GM19193 (cell line): ENCODE data around the gene BZW1.

Experiments used
- POLR2A ChIP-seq: IDR thresholded peaks from 4 replicates; pipeline ENCODE4 v1.6.1; 2011; ENCODE audit not compliant: insufficient read depth, insufficient read length; ENCODE audit errors: extremely low read depth

BZW1 gene

GRCh38 chr2:200847939-200848338 lies 36.2 kb downstream of the BZW1 start:
- no peak for TF ChIP-seq POLR2A

DNA sequence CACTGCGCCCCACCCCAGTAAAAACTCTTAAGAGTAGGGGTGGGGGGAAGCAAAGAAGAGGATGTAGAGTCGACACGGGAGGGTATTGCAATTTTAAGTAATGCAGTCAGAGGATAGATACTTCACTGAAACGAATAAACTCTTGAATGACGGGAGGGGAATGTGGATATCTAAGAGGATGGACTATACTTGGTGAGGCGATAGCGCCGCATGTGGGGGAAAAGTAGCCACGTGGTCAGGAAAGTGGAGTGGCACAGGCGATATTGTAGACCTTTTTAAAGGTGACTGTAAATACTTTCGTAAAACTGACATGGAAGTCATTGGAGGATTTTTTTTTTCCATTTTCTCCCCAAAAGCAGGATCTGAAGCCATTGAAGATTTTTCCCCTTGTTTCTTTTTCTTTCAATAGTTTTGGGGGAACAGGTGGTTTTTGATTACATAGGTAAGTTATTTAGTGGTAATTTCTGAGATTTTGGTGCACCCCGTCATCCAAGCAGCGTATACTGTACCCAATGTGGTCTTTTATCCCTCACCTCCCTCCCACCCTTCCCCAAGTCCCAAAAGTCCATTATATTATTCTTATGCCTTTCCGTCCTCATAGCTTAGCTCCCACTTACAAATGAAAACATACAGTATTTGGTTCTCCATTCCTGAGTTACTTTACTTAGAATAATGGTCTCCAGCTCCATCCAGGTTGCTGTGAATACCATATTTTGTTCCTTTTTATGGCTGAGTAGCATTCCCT lies 39.0 kb downstream of the BZW1 start:
- TF ChIP-seq POLR2A, result peak; percentile 35

GRCh38 chr2:200851398-200852248 lies 39.9 kb downstream of the BZW1 start:
- no peak for TF ChIP-seq POLR2A

DNA sequence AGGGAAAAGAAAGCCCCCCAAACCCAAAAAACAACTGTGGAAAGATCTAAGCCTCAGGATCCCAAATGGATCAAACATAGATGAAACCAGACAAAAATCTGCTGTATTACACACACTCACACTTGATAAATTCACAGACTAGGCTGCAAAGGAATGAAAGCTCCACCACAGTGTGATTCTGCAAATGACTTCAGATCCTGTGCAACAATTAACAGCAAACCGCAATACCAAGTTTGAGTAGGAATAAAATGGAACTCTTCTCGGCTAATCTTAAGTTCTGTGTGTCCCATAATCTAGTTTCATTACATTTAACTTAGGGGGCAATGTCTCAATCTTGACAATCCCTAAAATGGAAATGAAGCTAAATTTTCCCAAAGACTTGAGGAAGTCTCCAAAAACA lies 40.9 kb downstream of the BZW1 start:
- TF ChIP-seq POLR2A, result no peak

GRCh38 chr2:200856806-200857205 lies 45.1 kb downstream of the BZW1 start:
- TF ChIP-seq POLR2A, result no peak

DNA sequence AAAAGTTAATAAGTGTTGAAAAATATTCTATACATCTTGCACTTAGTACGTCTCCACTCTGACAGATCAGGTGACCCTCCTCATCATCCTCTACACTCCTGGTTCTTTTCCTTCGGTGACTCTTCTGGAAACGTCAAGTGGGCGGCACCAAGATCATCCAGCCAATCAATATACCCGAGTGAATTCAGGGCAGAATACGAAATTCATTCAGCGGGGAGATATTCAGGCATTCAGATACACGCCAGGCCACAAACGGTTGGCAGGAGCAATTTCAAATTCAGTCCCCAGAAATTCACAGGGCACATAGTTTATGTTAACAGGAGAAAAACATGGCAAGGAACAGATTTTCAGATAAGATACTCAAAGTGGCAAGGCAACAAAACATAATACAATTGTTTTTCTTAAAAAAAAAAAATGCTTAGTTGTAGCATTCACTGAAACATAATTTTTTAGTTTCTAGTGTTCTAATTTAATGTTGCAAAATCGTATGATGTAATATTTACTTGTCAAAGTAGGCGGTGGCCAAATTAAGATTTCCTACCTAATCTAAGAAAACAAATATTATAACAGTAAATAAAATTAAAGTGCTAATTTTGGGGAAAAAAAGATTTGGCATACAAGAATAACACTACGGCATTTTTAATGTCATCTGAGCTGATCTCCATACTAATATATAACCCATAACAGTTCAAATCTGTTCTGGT lies 48.5 kb downstream of the BZW1 start:
- no peak for TF ChIP-seq POLR2A

GRCh38 chr2:200861617-200862155 lies 50.0 kb downstream of the BZW1 start:
- no peak for TF ChIP-seq POLR2A

- TF ChIP-seq POLR2A, result no peak
Measured at GRCh38 chr2:200862532-200863000, 50.9 kb downstream of the BZW1 start.

DNA sequence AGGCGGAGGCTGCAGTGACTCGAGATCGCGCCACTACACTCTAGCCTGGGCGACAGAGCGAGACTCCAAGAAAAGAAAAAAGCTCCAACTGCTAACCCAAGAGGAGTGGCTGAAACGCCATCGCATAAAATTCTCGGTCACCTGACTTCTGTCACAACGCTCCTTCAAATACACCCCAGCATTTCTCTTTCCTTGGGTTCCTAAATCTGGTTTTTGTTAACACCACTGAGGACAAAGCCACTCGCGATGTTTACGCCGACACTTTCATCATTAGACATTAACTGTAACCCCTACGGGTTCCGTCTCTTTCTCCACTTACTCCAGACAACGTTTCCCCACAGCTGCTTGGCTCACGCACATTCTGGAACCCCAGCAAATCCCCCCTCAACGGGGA lies 52.1 kb downstream of the BZW1 start:
- no peak for TF ChIP-seq POLR2A

DNA sequence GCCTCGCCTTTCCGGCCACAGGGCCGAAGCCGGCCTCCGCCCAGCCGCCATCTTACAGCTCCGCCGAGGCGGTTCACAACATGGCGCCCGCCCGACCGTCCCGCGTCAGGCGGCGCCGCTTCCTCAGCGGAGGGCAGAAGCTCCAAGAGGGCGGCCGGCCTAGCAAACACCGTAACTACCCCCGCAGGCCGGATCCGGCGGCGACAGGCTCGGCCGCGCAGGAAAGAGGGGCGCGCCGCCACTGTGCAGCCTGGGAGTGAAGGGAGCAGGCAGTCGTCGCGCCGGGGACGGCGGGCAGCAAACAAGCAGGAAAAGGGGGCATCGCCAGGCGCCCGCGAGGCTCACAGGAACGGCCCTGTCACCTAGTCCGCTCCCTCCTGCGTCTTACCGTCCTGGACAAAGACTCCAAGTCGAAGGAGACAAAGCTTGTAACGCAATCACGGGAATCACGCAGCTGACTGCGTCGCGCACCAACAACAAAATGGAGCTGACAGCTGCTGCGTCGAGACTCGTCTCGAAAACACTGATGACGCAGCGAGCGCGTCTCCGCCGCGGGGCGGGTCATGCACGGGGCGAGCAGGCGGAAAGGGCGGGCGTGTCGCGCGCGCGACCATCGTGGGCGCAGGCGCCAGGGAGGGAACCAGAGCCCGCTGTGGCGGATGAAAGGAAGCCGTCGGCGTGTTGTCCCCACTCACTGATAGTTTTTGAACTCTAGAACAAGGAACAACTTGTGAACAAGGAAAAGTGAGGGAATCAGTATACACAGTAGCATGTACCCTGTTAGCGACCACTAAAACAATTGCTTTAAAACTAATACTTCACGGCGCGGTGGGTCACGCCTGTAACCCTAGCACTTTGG lies 52.7 kb downstream of the BZW1 start, which contains the start of gene CLK1:
CLK1 (minus strand) TSS at position 483 of the 859 bp plus-strand sequence. CDS start 2,796 bp downstream, outside the sequence.
- peak; percentile 99 for TF ChIP-seq POLR2A

- TF ChIP-seq POLR2A, result no peak
Measured at GRCh38 chr2:200869014-200869413, 57.3 kb downstream of the BZW1 start.

- TF ChIP-seq POLR2A, result no peak
Measured at GRCh38 chr2:200871151-200871550, 59.4 kb downstream of the BZW1 start.

DNA sequence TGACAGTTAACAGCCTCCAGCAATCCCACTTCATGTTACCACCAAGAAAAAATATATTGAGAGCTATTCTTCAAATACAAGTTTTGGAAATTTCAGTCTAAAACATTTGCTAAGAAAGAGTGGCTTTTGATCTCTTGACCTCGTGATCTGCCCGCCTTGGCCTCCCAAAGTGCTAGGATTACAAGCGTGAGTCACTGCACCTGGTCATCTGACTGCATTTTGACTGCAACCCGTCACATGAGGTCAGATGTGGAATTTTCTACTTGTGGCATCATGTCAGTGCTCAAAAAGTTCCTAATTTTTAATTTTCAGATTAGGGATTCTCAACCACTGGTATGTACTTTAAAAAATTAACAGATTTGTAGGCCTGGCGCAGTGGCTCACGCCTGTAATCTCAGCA lies 61.9 kb downstream of the BZW1 start:
- no peak for TF ChIP-seq POLR2A
